Gastrocnemius medialis (tissue), 4 donors: ENCODE data around the gene TMEM114.

ENCODE experiments used
- CTCF ChIP-seq, 5 experiments: fragments of 450-650 bp in 3 of 5; fragments of 200-600 bp in 2 of 5; sonication (generic) in 2 of 5; IDR thresholded peaks in 4 of 5; conservative IDR thresholded peaks in 1 of 5; 1 replicate in 4 of 5; 2 replicates in 1 of 5; pipeline ENCODE4 v1.5.1; 2016 to 2019; ENCODE audit warnings: antibody characterized with exemption in 5 of 5, mild to moderate bottlenecking in 3 of 5, moderate library complexity in 3 of 5
- POLR2A ChIP-seq, 2 donors: fragments of 450-650 bp; IDR thresholded peaks; one replicate each; pipeline ENCODE4 v1.6.1; 2017; ENCODE audit warnings: antibody characterized with exemption in 2 of 2, mild to moderate bottlenecking in 2 of 2, moderate library complexity in 2 of 2

- TF ChIP-seq CTCF (IDR thresholded peaks at IDR 0.05 in 4 of 5, conservative IDR thresholded peaks at IDR 0.05 in 1 of 5): no peak
- no peak for TF ChIP-seq POLR2A (IDR thresholded peaks at IDR 0.05)
Measured at GRCh38 chr16:8547762-8548161, 42.5 kb downstream of the TMEM114 start.
